Fibroblast of lung (primary cell): Measurements from ENCODE around the gene PPP3R2. TPM values are rescaled to one million over a fixed set of nuclear protein-coding genes. Genes with fewer than 3 reads are reported as not detected.

Experiments used
- DNase-seq, 2 donors: peaks; one replicate each; pipeline versions ENCODE4 v3.0.0 to v3.0.0-alpha.2; 2010; ENCODE audit warnings: low read depth in 2 of 2
- H2AFZ ChIP-seq: 2 replicates; pipeline ENCODE4 v1.5.1; 2012; ENCODE audit warnings: low read length, control low read depth, inconsistent platforms
- H3K27ac ChIP-seq: 2 replicates; pipeline ENCODE4 v1.5.1; 2011; ENCODE audit warnings: low read length, control low read depth; ENCODE audit not compliant: insufficient read depth
- H3K27me3 ChIP-seq: 2 replicates; pipeline ENCODE4 v1.5.1; 2011; ENCODE audit warnings: mild to moderate bottlenecking, low read length; ENCODE audit not compliant: control insufficient read depth, insufficient read depth
- H3K36me3 ChIP-seq: 2 replicates; pipeline ENCODE4 v1.5.1; 2011; ENCODE audit warnings: low read length; ENCODE audit not compliant: control insufficient read depth, insufficient read depth
- H3K4me1 ChIP-seq: 2 replicates; pipeline ENCODE4 v1.5.1; 2011; ENCODE audit warnings: low read length; ENCODE audit not compliant: control insufficient read depth, insufficient read depth; ENCODE audit errors: extremely low read depth
- H3K4me2 ChIP-seq: 2 replicates; pipeline ENCODE4 v1.5.1; 2011; ENCODE audit warnings: low read length, control low read depth; ENCODE audit not compliant: insufficient read depth; ENCODE audit errors: extremely low read depth
- H3K4me3 ChIP-seq, 4 experiments: fragments of 200-600 bp in 1 of 4; sonication (generic) in 1 of 4; replicated peaks in 1 of 4; 2 replicates each; pipeline ENCODE4 v1.5.1; 2011 to 2016; ENCODE audit warnings: low read length in 4 of 4, low read depth in 3 of 4, mild to moderate bottlenecking in 3 of 4, control low read depth in 2 of 4, inconsistent platforms in 1 of 4, mixed read lengths in 1 of 4; ENCODE audit not compliant: insufficient read depth in 1 of 4; ENCODE audit errors: control extremely low read depth in 1 of 4
- H3K79me2 ChIP-seq: 2 replicates; pipeline ENCODE4 v1.5.1; 2012; ENCODE audit warnings: mild to moderate bottlenecking, low read length, inconsistent platforms; ENCODE audit not compliant: control insufficient read depth, insufficient read depth
- H3K9ac ChIP-seq: 2 replicates; pipeline ENCODE4 v1.5.1; 2011; ENCODE audit warnings: mild to moderate bottlenecking, low read length, control low read depth; ENCODE audit not compliant: insufficient read depth
- H3K9me3 ChIP-seq: 2 replicates; pipeline ENCODE4 v1.5.1; 2012; ENCODE audit warnings: low read depth, low read length; ENCODE audit not compliant: control insufficient read depth, insufficient read depth
- H4K20me1 ChIP-seq: 2 replicates; pipeline ENCODE4 v1.5.1; 2011; ENCODE audit warnings: low read length; ENCODE audit not compliant: control insufficient read depth, insufficient read depth; ENCODE audit errors: extremely low read depth
- CTCF ChIP-seq, 2 donors: IDR thresholded peaks in 1 of 2; conservative IDR thresholded peaks in 1 of 2; 1 replicate in 1 of 2; 2 replicates in 1 of 2; pipeline ENCODE4 v1.5.1; 2011 to 2012; ENCODE audit warnings: low read length in 2 of 2, control low read depth in 1 of 2, inconsistent platforms in 1 of 2, low read depth in 1 of 2, mild to moderate bottlenecking in 1 of 2
- EZH2 ChIP-seq: IDR thresholded peaks from 2 replicates; pipeline ENCODE4 v1.5.1; 2012; ENCODE audit warnings: low read length, control low read depth, mild to moderate bottlenecking; ENCODE audit errors: missing control alignments
- polyA plus RNA-seq, 2 donors: library from polyadenylated mRNA; depleted of rRNA in 1 of 2; stranded (reverse) in 1 of 2; unstranded in 1 of 2; fragments of >200 nt; gene quantifications; 2 replicates each; pipeline ENCODE4 v1.2.1, GENCODE V29; 2011 to 2012; ENCODE audit warnings: missing spikeins in 1 of 2
- total RNA-seq: library from RNA; depleted of rRNA; stranded (reverse); fragments of >200 nt; gene quantifications from 2 replicates; pipeline ENCODE4 v1.2.1, GENCODE V29; 2014

The PPP3R2 gene
- total and polyA plus RNA-seq, 2 donors (not counting 1 experiment from before 2014, with no cell fraction given) = not detected

GRCh38 chr9:101569741-101570501 is 24.8 kb downstream of the PPP3R2 start:
- H3K4me3 ChIP-seq = no peak overlapping the region
- TF ChIP-seq EZH2 (no peak), CTCF (conservative IDR thresholded peaks at IDR 0.05 in 1 of 2, IDR thresholded peaks at IDR 0.05 in 1 of 2; ENCODE audit: low read depth in 1 of 2, low read length in 2 of 2) (no peak)

GRCh38 chr9:101567725-101568350 is 26.9 kb downstream of the PPP3R2 start:
- no peak overlapping the region for H2AFZ ChIP-seq
- no peak overlapping the region for H3K9ac ChIP-seq
- no peaks in the 10 kb centered on the region for H3K9me3 ChIP-seq
- no peaks in the 10 kb centered on the region for H3K79me2 ChIP-seq
- no peak for TF ChIP-seq EZH2
- TF ChIP-seq CTCF (conservative IDR thresholded peaks at IDR 0.05 in 1 of 2, IDR thresholded peaks at IDR 0.05 in 1 of 2; ENCODE audit: low read depth in 1 of 2, low read length in 2 of 2) = no peak
- no peak overlapping the region for H3K4me2 ChIP-seq
- no peak overlapping the region for H3K27ac ChIP-seq
- no peaks in the 10 kb centered on the region for H3K4me1 ChIP-seq
- H4K20me1 ChIP-seq = no peaks in the 10 kb centered on the region
- H3K27me3 ChIP-seq = no peaks in the 10 kb centered on the region
- no peaks in the 10 kb centered on the region for H3K36me3 ChIP-seq
- no peak overlapping the region for H3K4me3 ChIP-seq
- DNase-seq = no peak

More at GRCh38 chr9:101569741-101570501, 24.8 kb downstream of the PPP3R2 start:
- Histone ChIP-seq H3K4me1 (no peaks in the 10 kb centered on the region), H3K4me2 (no peak overlapping the region), H3K79me2 (no peaks in the 10 kb centered on the region), H3K9me3 (no peaks in the 10 kb centered on the region), H3K27ac (no peak overlapping the region), H3K36me3 (no peaks in the 10 kb centered on the region), H4K20me1 (no peaks in the 10 kb centered on the region), H3K9ac (no peak overlapping the region), H2AFZ (no peak overlapping the region), H3K27me3 (no peaks in the 10 kb centered on the region)
- no peak for DNase-seq

- Histone ChIP-seq H3K4me3 (no peak overlapping the region), H3K4me2 (no peak overlapping the region), H4K20me1 (no peaks in the 10 kb centered on the region), H3K36me3 (no peaks in the 10 kb centered on the region), H3K27me3 (no peaks in the 10 kb centered on the region), H3K27ac (no peak overlapping the region), H3K9ac (no peak overlapping the region), H3K9me3 (no peaks in the 10 kb centered on the region), H3K79me2 (no peaks in the 10 kb centered on the region), H3K4me1 (no peaks in the 10 kb centered on the region), H2AFZ (no peak overlapping the region)
- TF ChIP-seq CTCF (conservative IDR thresholded peaks at IDR 0.05 in 1 of 2, IDR thresholded peaks at IDR 0.05 in 1 of 2; ENCODE audit: low read depth in 1 of 2, low read length in 2 of 2) (peak; percentile 36 to 50), EZH2 (no peak)
- peak; percentile 26 to 51 for DNase-seq
Observed at GRCh38 chr9:101566904-101567724, 27.7 kb downstream of the PPP3R2 start.
